ENCODE data around the gene FKBP11. TPM values are rescaled to one million over a fixed set of nuclear protein-coding genes. Genes with fewer than 3 reads are reported as not detected.

Gene FKBP11
- total RNA-seq, 1 experiment from 2014 or later, result 21.1 TPM

- TF ChIP-seq TCF7L2 (IDR thresholded peaks at IDR 0.05; ENCODE audit: low read depth, low read length), result no peak
- TF ChIP-seq, protein P1, sequence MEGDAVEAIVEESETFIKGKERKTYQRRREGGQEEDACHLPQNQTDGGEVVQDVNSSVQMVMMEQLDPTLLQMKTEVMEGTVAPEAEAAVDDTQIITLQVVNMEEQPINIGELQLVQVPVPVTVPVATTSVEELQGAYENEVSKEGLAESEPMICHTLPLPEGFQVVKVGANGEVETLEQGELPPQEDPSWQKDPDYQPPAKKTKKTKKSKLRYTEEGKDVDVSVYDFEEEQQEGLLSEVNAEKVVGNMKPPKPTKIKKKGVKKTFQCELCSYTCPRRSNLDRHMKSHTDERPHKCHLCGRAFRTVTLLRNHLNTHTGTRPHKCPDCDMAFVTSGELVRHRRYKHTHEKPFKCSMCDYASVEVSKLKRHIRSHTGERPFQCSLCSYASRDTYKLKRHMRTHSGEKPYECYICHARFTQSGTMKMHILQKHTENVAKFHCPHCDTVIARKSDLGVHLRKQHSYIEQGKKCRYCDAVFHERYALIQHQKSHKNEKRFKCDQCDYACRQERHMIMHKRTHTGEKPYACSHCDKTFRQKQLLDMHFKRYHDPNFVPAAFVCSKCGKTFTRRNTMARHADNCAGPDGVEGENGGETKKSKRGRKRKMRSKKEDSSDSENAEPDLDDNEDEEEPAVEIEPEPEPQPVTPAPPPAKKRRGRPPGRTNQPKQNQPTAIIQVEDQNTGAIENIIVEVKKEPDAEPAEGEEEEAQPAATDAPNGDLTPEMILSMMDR (IDR thresholded peaks at IDR 0.05), result peak; percentile 97
- BruUV-seq (replicated peaks), result no TSS peak
- Histone ChIP-seq H3K27me3 (ENCODE audit: control insufficient read depth, insufficient read depth, low read length) (peaks cover 4% of the 10 kb centered on the region), H3K9me3 (ENCODE audit: control insufficient read depth, insufficient read depth, low read depth, low read length) (no peaks in the 10 kb centered on the region), H3K36me3 (ENCODE audit: control insufficient read depth, insufficient read depth, low read length) (no peaks in the 10 kb centered on the region), H3K4me1 (ENCODE audit: control insufficient read depth, insufficient read depth, low read length) (no peaks in the 10 kb centered on the region), H3K4me3 (ENCODE audit: low read depth in 2 of 2, low read length in 2 of 2) (peak overlapping the region; percentile 18 to 26; a peak in 2 of 4 replicates), H3K27ac (ENCODE audit: low read length) (no peak overlapping the region)
- ChIA-PET CTCF (interaction anchor here (0.5 to 3.6 kb wide), 10 partner anchors 9 to 93 kb away, joined by 3 to 55 read pairs (median 4); partner anchors contain the start of genes DDX23 and RND1), POLR2A (interaction anchor here (0.7 kb wide), 1 partner anchor 47 kb away, joined by 4 read pairs; no protein-coding TSS in a partner anchor)
- in situ Hi-C loops (cut with HindIII; ENCODE audit: low pct_unique_long_range_greater_than_20kb, low sequenced_read_pairs) (no loop called here), intact Hi-C loops (cut with micrococcal nuclease; ENCODE audit: unreplicated experiment) (loop anchor here (1.0 kb wide), 1 partner anchor 38 kb away; no protein-coding TSS in a partner anchor)
- peak; percentile 99 for ATAC-seq
- DNase-seq (ENCODE audit: low read depth, low spot score), result peak; percentile 35
Observed at GRCh38 chr12:48890657-48891418, 34.5 kb downstream of the FKBP11 start.

- TF ChIP-seq, protein P1 (IDR thresholded peaks at IDR 0.05), result no peak
- no peak for TF ChIP-seq TCF7L2 (IDR thresholded peaks at IDR 0.05; ENCODE audit: low read depth, low read length)
- TF ChIP-seq POLR2AphosphoS5 (IDR thresholded peaks at IDR 0.05; ENCODE audit: low read depth, low read length), result no peak
- TF ChIP-seq SIN3A (IDR thresholded peaks at IDR 0.05; ENCODE audit: borderline replicate concordance, insufficient read depth, low read depth, low read length), result no peak
- no peak for TF ChIP-seq REST (IDR thresholded peaks at IDR 0.05; ENCODE audit: insufficient read depth in 1 of 2, low read depth in 2 of 2, low read length in 1 of 2)
- Histone ChIP-seq H3K27me3 (ENCODE audit: control insufficient read depth, insufficient read depth, low read length) (peaks cover 4% of the 10 kb centered on the region), H3K27ac (ENCODE audit: low read length) (no peak overlapping the region), H3K36me3 (ENCODE audit: control insufficient read depth, insufficient read depth, low read length) (no peaks in the 10 kb centered on the region), H3K4me3 (ENCODE audit: low read depth in 2 of 2, low read length in 2 of 2) (no peak overlapping the region), H3K9me3 (ENCODE audit: control insufficient read depth, insufficient read depth, low read depth, low read length) (no peaks in the 10 kb centered on the region), H3K4me1 (ENCODE audit: control insufficient read depth, insufficient read depth, low read length) (no peaks in the 10 kb centered on the region)
- CTCF ChIA-PET, result interaction anchor here (0.7 to 3.6 kb wide), 5 partner anchors 8 to 98 kb away, joined by 3 to 55 read pairs (median 5); partner anchors contain the start of genes DDX23 and RND1
- in situ Hi-C loops (cut with HindIII; ENCODE audit: low pct_unique_long_range_greater_than_20kb, low sequenced_read_pairs) (no loop called here), intact Hi-C loops (cut with micrococcal nuclease; ENCODE audit: unreplicated experiment) (no loop called here)
- ATAC-seq (no peak), DNase-seq (ENCODE audit: low read depth, low spot score) (no peak)
- POLR2A ChIA-PET, result interaction anchor here (0.6 kb wide), 1 partner anchor 40 kb away, joined by 6 read pairs; no protein-coding TSS in a partner anchor
- BruUV-seq (replicated peaks), result no TSS peak
Observed at GRCh38 chr12:48889679-48890078, 35.6 kb downstream of the FKBP11 start.
